Skeletal muscle cell (primary cell): ENCODE data around the gene MAP7.
"Not testable (repeated sequence)": the region's sequence is repeated elsewhere in the genome, so short reads cannot be mapped to it uniquely, and the experiment has no call there.

ENCODE experiments used
- DNase-seq: peaks from one replicate; pipeline ENCODE4 v3.0.0-alpha.2; 2010; ENCODE audit warnings: low read depth
- H3K4me3 ChIP-seq: 2 replicates; pipeline ENCODE4 v1.5.1; 2011; ENCODE audit warnings: low read depth, mild to moderate bottlenecking, control low read depth, low read length, moderate library complexity

The MAP7 gene

DNA sequence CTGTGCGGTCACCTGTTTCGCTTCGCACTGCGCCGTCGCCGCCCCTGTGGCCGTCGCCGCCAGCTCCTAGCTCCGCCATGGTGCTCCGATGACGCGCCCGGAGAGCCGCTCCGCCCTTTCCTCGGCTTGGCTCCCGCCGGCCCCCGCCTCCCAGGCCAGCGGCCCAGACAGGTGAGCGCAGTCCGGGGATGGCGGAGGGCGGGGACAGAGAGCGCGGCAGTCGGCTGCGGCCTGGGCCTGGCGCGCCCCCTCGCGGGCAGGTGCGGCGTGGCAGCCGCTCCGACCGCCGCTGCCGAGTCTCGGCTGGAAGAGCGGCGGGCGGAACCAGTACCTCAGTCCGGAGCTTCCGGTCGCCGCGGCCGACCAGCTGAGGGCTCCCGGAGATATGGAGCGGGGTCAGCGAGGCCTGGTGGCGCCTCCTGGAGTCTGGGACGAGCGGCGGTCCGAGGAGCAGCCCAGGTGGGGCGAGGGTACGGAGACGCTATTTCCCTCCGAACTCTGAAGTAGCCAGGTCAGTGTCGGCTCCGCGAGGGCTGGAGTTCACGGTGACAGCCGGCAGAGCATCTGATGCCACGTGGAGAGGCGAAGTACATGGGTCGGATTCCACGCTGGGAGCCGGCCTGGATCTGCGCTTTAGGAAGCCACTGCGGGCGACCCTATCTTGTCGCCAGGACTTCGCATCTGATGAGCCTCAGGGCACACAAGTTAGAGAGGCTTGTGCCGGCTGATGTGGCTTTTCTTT, at the start of gene MAP7:
MAP7 (minus strand) TSS at position 93 of the 742 bp plus-strand sequence; CDS start at position 79, 14 bp downstream.
- peak within 1 kb of the TSS; percentile 63 for H3K4me3 ChIP-seq
- DNase-seq, result no peak

GRCh38 chr6:136599329-136600011, 49.2 kb upstream of the MAP7 start:
- no peak for DNase-seq
- no peak overlapping the region for H3K4me3 ChIP-seq

GRCh38 chr6:136598048-136598447, 47.8 kb upstream of the MAP7 start:
- no peak overlapping the region for H3K4me3 ChIP-seq
- no peak for DNase-seq

- DNase-seq, result no peak
- no peak overlapping the region for H3K4me3 ChIP-seq
Observed at GRCh38 chr6:136594671-136595070, 44.4 kb upstream of the MAP7 start.

DNA sequence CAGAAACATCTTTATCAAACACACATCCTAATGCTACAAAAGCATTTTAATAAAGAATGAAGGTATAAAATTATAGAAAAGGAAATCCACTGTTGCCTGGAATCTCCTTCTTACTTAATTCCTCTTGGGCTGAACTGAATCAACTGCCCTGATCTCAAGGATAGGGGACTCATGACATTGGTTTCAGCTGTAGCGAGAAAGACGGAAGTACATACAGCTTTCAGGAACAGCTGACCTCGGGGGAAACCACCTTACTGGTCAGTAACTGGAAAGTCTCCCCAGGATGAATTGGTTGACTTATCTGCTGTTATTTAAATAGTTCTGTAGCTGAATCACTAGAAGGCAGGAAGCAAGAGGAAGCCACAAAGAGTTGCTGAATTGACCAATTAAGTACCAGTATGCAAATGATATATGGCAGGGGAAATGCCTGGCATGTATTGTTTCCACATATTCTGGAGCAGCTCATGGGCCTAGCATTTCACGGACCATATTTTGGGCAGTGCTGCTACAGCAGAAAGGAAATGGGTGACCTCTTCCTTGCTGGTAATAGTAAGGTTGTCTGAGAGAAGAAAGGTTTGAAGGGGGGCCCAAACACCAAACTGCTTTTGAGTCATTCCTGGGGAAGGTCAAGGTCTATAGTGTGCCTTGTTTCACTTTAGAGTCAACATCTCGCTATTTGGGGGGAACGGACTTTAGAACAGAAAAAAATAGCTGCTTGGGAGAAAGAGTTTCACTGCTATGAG, 43.7 kb upstream of the MAP7 start:
- DNase-seq, result peak; percentile 93
- no peak overlapping the region for H3K4me3 ChIP-seq

GRCh38 chr6:136592930-136593673, 42.9 kb upstream of the MAP7 start:
- peak; percentile 56 for DNase-seq
- H3K4me3 ChIP-seq, result no peak overlapping the region

DNA sequence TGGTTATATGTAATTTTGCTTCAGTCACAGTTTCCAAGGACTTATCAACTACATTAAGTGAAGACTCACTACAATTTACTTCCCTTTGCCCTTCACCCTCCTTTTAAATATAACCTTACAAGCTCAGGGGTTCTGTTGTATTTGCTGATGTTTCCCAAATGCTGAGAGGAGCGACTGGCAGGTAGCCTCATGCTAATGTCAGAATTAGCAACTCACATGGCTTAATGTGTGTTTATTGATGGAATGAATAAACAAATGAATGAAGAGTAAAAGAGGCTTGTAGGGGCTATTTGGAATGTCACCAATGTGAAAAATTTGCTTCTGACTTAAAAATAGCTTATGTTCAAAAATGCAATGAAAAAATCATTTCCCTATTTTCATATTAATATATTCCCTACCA, 41.4 kb upstream of the MAP7 start:
- DNase-seq, result no peak
- H3K4me3 ChIP-seq, result no peak overlapping the region

GRCh38 chr6:136590846-136591245, 40.6 kb upstream of the MAP7 start:
- not testable (repeated sequence) for H3K4me3 ChIP-seq, DNase-seq

DNA sequence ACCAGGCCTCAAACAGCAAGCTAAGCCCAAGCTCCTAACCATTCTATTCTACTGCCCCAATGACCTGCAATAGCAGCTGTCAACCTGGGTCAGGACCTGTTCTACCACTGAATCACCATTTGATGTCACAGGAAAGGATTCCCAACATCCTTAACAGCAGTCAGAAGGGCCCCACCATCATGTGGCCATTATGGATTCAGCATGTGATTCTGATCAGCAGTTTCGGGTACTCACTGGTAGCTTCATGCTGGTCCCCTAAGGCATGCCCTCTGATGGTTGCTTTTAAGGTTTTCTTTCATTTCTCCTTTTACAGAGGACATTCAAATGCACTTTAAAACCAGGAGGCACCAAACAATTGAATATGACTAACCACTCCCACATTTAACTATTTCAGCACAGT, 37.3 kb upstream of the MAP7 start:
- no peak overlapping the region for H3K4me3 ChIP-seq
- DNase-seq, result no peak

GRCh38 chr6:136586295-136586694, 36.1 kb upstream of the MAP7 start:
- H3K4me3 ChIP-seq, result no peak overlapping the region
- DNase-seq, result peak; percentile 94

DNA sequence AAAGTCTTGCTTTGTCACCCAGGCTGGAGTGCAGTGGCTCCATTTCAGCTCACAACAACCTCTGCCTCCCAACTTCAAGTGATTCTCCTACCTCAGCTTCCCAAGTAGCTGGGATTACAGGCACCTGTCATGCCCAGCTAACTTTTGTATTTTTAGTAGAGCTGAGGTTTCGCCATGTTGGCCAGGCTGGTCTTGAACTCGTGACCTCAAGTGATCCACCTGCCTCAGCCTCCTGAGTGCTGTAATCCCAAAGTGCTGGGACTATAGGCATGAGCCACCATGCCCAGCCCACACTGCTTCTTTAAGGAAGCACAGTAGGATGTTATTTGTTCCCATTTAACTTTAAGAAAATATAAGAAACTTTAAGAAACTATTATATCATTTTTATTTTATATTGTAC, 35.3 kb upstream of the MAP7 start:
- not testable (repeated sequence) for DNase-seq, H3K4me3 ChIP-seq

- H3K4me3 ChIP-seq, DNase-seq: not testable (repeated sequence)
Observed at GRCh38 chr6:136584290-136584689, 34.1 kb upstream of the MAP7 start.

GRCh38 chr6:136582711-136583471, 32.7 kb upstream of the MAP7 start:
- peak; percentile 52 for DNase-seq
- no peak overlapping the region for H3K4me3 ChIP-seq

DNA sequence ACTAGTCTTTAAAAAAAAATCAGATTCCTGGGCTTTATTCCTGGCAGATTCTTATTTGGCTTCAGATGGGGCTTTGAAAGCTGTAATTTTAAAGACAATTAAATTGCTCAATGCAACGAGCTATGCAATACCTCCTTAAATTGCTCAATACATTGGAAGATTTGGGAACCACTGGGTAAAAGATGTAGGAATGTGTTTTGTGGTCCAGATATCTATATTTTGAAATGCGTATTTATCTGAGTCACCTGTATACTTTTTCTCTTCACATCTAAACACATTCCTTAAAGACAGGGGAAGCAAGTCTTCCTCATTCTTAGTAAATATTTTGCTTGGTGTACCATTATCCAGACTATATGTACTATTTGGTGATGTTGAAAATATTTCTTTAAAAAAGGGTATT, 29.6 kb upstream of the MAP7 start:
- no peak overlapping the region for H3K4me3 ChIP-seq
- DNase-seq, result no peak

DNA sequence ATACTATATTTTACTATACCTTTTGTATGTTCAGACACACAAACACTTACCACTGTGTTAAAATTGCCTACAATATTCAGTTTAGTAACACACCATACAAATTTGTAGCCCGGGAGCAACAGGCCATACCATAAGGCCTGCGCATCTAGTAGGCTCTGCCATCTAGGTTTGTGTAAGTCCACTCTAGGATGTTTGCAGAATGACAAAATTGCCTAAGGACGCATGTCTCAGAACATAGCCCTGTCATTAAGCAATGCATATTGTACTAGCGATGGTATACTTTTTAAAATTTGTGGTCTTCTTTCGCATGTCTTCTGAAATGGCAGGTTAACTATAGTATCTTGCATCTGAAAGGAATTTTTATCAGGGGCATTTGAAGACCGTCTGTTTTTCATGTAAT, 26.6 kb upstream of the MAP7 start:
- H3K4me3 ChIP-seq, result no peak overlapping the region
- no peak for DNase-seq

DNA sequence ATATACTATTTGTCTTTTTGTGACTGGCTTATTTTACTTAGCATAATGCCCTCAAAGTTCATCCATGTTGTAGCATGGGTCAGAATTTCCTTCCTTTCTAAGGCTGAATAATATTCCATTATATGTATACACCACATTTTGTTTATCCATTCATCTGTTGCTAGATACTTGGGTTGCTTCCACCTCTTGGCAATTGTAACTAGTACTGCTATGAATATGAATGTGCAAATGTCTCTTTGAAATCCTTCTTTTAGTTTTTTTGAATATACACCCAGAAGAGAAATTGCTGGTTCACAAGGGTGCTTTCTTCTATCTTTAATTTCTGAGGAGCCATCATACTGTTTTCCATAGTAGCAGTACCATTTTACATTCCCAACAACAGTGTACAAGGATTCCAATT, 21.3 kb upstream of the MAP7 start:
- DNase-seq, result no peak
- no peak overlapping the region for H3K4me3 ChIP-seq

DNA sequence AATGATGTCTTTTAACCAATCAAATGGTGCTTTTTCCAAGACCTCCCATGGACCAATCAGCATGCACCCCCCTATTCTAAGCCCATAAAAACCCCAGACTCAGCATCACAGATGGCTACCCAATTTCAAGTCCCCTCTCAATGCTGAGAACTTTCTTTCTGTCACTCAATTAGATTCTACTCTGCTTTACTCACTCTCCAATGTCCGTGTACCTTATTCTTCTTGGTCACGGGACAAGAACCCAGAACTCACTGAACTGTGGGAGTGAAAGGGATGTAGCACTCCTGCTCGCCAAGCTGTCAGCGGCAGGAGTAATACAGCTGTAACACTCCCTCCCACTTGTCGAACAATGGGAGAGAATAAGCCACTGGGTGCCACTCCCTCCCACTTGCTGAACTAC, 20.8 kb upstream of the MAP7 start:
- H3K4me3 ChIP-seq, result no peak overlapping the region
- no peak for DNase-seq

- no peak for DNase-seq
Observed at GRCh38 chr6:136568129-136568528, 17.9 kb upstream of the MAP7 start.

GRCh38 chr6:136567688-136568087, 17.5 kb upstream of the MAP7 start:
- no peak for DNase-seq
- no peak overlapping the region for H3K4me3 ChIP-seq

More at GRCh38 chr6:136568129-136568528, 17.9 kb upstream of the MAP7 start:
- H3K4me3 ChIP-seq, result no peak overlapping the region
